ENCODE measurements around the gene SLC16A11.
"Not testable (repeated sequence)": the region's sequence is repeated elsewhere in the genome, so short reads cannot be mapped to it uniquely, and the experiment has no call there.

Gene SLC16A11

GRCh38 chr17:7043497-7044198 is at the start of gene SLC16A11:
SLC16A11 (minus strand) TSS chr17:7044092; CDS start chr17:7043513, 579 bp downstream.
- Histone ChIP-seq H3K27ac (ENCODE audit: low read length) (no peak within 1 kb of the TSS), H3K4me1 (ENCODE audit: control insufficient read depth, insufficient read depth, low read length) (peaks cover 22% of the 10 kb centered on the region), H3K27me3 (ENCODE audit: control insufficient read depth in 1 of 2, insufficient read depth in 2 of 2, low read length in 2 of 2) (peaks cover 27% of the 10 kb centered on the region in 2 donors), H3K36me3 (ENCODE audit: control insufficient read depth in 2 of 2, insufficient read depth in 2 of 2, low read length in 2 of 2) (no peaks in the 10 kb centered on the region), H3K9me3 (ENCODE audit: control insufficient read depth in 2 of 2, low read length in 2 of 2) (no peaks in the 10 kb centered on the region), H3K4me3 (ENCODE audit: low read length in 2 of 2) (peak within 1 kb of the TSS; percentile 44 to 69), H3K9ac (ENCODE audit: low read length in 2 of 2) (peak within 1 kb of the TSS; percentile 21 to 38)

GRCh38 chr17:7091311-7092005 is 47.6 kb upstream of the SLC16A11 start:
- not testable (repeated sequence) for H3K27ac ChIP-seq (ENCODE audit: low read length); H3K4me3 ChIP-seq (ENCODE audit: low read length in 2 of 2); H3K36me3 ChIP-seq (ENCODE audit: control insufficient read depth in 2 of 2, insufficient read depth in 2 of 2, low read length in 2 of 2); H3K9me3 ChIP-seq (ENCODE audit: control insufficient read depth in 2 of 2, low read length in 2 of 2); H3K27me3 ChIP-seq (ENCODE audit: control insufficient read depth in 1 of 2, insufficient read depth in 2 of 2, low read length in 2 of 2); H3K4me1 ChIP-seq (ENCODE audit: control insufficient read depth, insufficient read depth, low read length); H3K9ac ChIP-seq (ENCODE audit: low read length in 2 of 2)

- not testable (repeated sequence) for H3K4me3 ChIP-seq (ENCODE audit: low read length in 2 of 2); H3K9me3 ChIP-seq (ENCODE audit: control insufficient read depth in 2 of 2, low read length in 2 of 2); H3K9ac ChIP-seq (ENCODE audit: low read length in 2 of 2); H3K27ac ChIP-seq (ENCODE audit: low read length); H3K4me1 ChIP-seq (ENCODE audit: control insufficient read depth, insufficient read depth, low read length); H3K36me3 ChIP-seq (ENCODE audit: control insufficient read depth in 2 of 2, insufficient read depth in 2 of 2, low read length in 2 of 2); H3K27me3 ChIP-seq (ENCODE audit: control insufficient read depth in 1 of 2, insufficient read depth in 2 of 2, low read length in 2 of 2)
These were observed 45.7 kb upstream of the SLC16A11 start for GRCh38 chr17:7089570-7089969.

GRCh38 chr17:7088442-7088841 is 44.5 kb upstream of the SLC16A11 start:
- not testable (repeated sequence) for H3K4me1 ChIP-seq (ENCODE audit: control insufficient read depth, insufficient read depth, low read length); H3K27me3 ChIP-seq (ENCODE audit: control insufficient read depth in 1 of 2, insufficient read depth in 2 of 2, low read length in 2 of 2); H3K36me3 ChIP-seq (ENCODE audit: control insufficient read depth in 2 of 2, insufficient read depth in 2 of 2, low read length in 2 of 2); H3K4me3 ChIP-seq (ENCODE audit: low read length in 2 of 2); H3K27ac ChIP-seq (ENCODE audit: low read length); H3K9ac ChIP-seq (ENCODE audit: low read length in 2 of 2); H3K9me3 ChIP-seq (ENCODE audit: control insufficient read depth in 2 of 2, low read length in 2 of 2)

- no peak overlapping the region for H3K27ac ChIP-seq (ENCODE audit: low read length)
- peaks cover 0 to 3% of the 10 kb centered on the region in 2 donors for H3K27me3 ChIP-seq (ENCODE audit: control insufficient read depth in 1 of 2, insufficient read depth in 2 of 2, low read length in 2 of 2)
- H3K36me3 ChIP-seq (ENCODE audit: control insufficient read depth in 2 of 2, insufficient read depth in 2 of 2, low read length in 2 of 2): no peaks in the 10 kb centered on the region
- H3K4me1 ChIP-seq (ENCODE audit: control insufficient read depth, insufficient read depth, low read length): no peaks in the 10 kb centered on the region
- no peak overlapping the region for H3K9ac ChIP-seq (ENCODE audit: low read length in 2 of 2)
- no peaks in the 10 kb centered on the region for H3K9me3 ChIP-seq (ENCODE audit: control insufficient read depth in 2 of 2, low read length in 2 of 2)
- no peak overlapping the region for H3K4me3 ChIP-seq (ENCODE audit: low read length in 2 of 2)
These were observed 40.2 kb upstream of the SLC16A11 start for GRCh38 chr17:7084088-7084487.

GRCh38 chr17:7083592-7083991 is 39.7 kb upstream of the SLC16A11 start:
- Histone ChIP-seq H3K36me3 (ENCODE audit: control insufficient read depth in 2 of 2, insufficient read depth in 2 of 2, low read length in 2 of 2) (no peaks in the 10 kb centered on the region), H3K9me3 (ENCODE audit: control insufficient read depth in 2 of 2, low read length in 2 of 2) (no peaks in the 10 kb centered on the region), H3K9ac (ENCODE audit: low read length in 2 of 2) (no peak overlapping the region), H3K27me3 (ENCODE audit: control insufficient read depth in 1 of 2, insufficient read depth in 2 of 2, low read length in 2 of 2) (peaks cover 0 to 3% of the 10 kb centered on the region in 2 donors), H3K27ac (ENCODE audit: low read length) (no peak overlapping the region), H3K4me1 (ENCODE audit: control insufficient read depth, insufficient read depth, low read length) (no peaks in the 10 kb centered on the region), H3K4me3 (ENCODE audit: low read length in 2 of 2) (no peak overlapping the region)

GRCh38 chr17:7081341-7082062 is 37.6 kb upstream of the SLC16A11 start:
- Histone ChIP-seq H3K4me1 (ENCODE audit: control insufficient read depth, insufficient read depth, low read length) (no peaks in the 10 kb centered on the region), H3K9me3 (ENCODE audit: control insufficient read depth in 2 of 2, low read length in 2 of 2) (no peaks in the 10 kb centered on the region), H3K27ac (ENCODE audit: low read length) (no peak overlapping the region), H3K9ac (ENCODE audit: low read length in 2 of 2) (no peak overlapping the region), H3K27me3 (ENCODE audit: control insufficient read depth in 1 of 2, insufficient read depth in 2 of 2, low read length in 2 of 2) (peaks cover 0 to 3% of the 10 kb centered on the region in 2 donors), H3K36me3 (ENCODE audit: control insufficient read depth in 2 of 2, insufficient read depth in 2 of 2, low read length in 2 of 2) (no peaks in the 10 kb centered on the region), H3K4me3 (ENCODE audit: low read length in 2 of 2) (no peak overlapping the region)

GRCh38 chr17:7080456-7081041 is 36.7 kb upstream of the SLC16A11 start:
- Histone ChIP-seq H3K4me3 (ENCODE audit: low read length in 2 of 2) (peak overlapping the region in 1 of 2 donors; percentile 22), H3K4me1 (ENCODE audit: control insufficient read depth, insufficient read depth, low read length) (no peaks in the 10 kb centered on the region), H3K9ac (ENCODE audit: low read length in 2 of 2) (no peak overlapping the region), H3K36me3 (ENCODE audit: control insufficient read depth in 2 of 2, insufficient read depth in 2 of 2, low read length in 2 of 2) (no peaks in the 10 kb centered on the region), H3K9me3 (ENCODE audit: control insufficient read depth in 2 of 2, low read length in 2 of 2) (no peaks in the 10 kb centered on the region), H3K27me3 (ENCODE audit: control insufficient read depth in 1 of 2, insufficient read depth in 2 of 2, low read length in 2 of 2) (no peaks in the 10 kb centered on the region), H3K27ac (ENCODE audit: low read length) (no peak overlapping the region)

GRCh38 chr17:7079581-7080455 is 35.9 kb upstream of the SLC16A11 start, which contains the start of gene CLEC10A:
CLEC10A (minus strand) TSS chr17:7080251; CDS start chr17:7078812, 1,439 bp downstream.
- no peaks in the 10 kb centered on the region for H3K27me3 ChIP-seq (ENCODE audit: control insufficient read depth in 1 of 2, insufficient read depth in 2 of 2, low read length in 2 of 2)
- H3K4me3 ChIP-seq (ENCODE audit: low read length in 2 of 2): peak within 1 kb of the TSS in 1 of 2 donors; percentile 22
- H3K27ac ChIP-seq (ENCODE audit: low read length): no peak within 1 kb of the TSS
- no peak within 1 kb of the TSS for H3K9ac ChIP-seq (ENCODE audit: low read length in 2 of 2)
- no peaks in the 10 kb centered on the region for H3K9me3 ChIP-seq (ENCODE audit: control insufficient read depth in 2 of 2, low read length in 2 of 2)
- H3K36me3 ChIP-seq (ENCODE audit: control insufficient read depth in 2 of 2, insufficient read depth in 2 of 2, low read length in 2 of 2): no peaks in the 10 kb centered on the region
- H3K4me1 ChIP-seq (ENCODE audit: control insufficient read depth, insufficient read depth, low read length): no peaks in the 10 kb centered on the region

GRCh38 chr17:7078711-7079110 is 34.8 kb upstream of the SLC16A11 start:
- Histone ChIP-seq H3K27ac (ENCODE audit: low read length) (no peak overlapping the region), H3K4me1 (ENCODE audit: control insufficient read depth, insufficient read depth, low read length) (no peaks in the 10 kb centered on the region), H3K9ac (ENCODE audit: low read length in 2 of 2) (no peak overlapping the region), H3K27me3 (ENCODE audit: control insufficient read depth in 1 of 2, insufficient read depth in 2 of 2, low read length in 2 of 2) (no peaks in the 10 kb centered on the region), H3K4me3 (ENCODE audit: low read length in 2 of 2) (peak overlapping the region in 1 of 2 donors; percentile 8), H3K9me3 (ENCODE audit: control insufficient read depth in 2 of 2, low read length in 2 of 2) (no peaks in the 10 kb centered on the region), H3K36me3 (ENCODE audit: control insufficient read depth in 2 of 2, insufficient read depth in 2 of 2, low read length in 2 of 2) (no peaks in the 10 kb centered on the region)
